Activated B cell treated with CpG ODN at 0.5 μM for 24 hours (primary cell): ENCODE measurements around the gene CD28. TPM values are rescaled to one million over a fixed set of nuclear protein-coding genes. Genes with fewer than 3 reads are reported as not detected.

Experiments used
- ATAC-seq: fragments of 200-7000 bp; cut with Tn5 transposase; one replicate; pipeline ENCODE4 v1.10.0; 2021; ENCODE audit warnings: low read depth, mild to moderate bottlenecking, moderate library complexity
- CTCF ChIA-PET: fragments of 350-600 bp; sonication (Branson Sonifier 250); formaldehyde crosslinking; loops from one replicate; lab custom pipeline; 2021; ENCODE audit warnings: antibody characterized with exemption; lab: Charles Lee
- POLR2A ChIA-PET: fragments of 350-600 bp; sonication (Branson Sonifier 250); formaldehyde crosslinking; loops from one replicate; lab custom pipeline; 2021; ENCODE audit warnings: antibody characterized with exemption; lab: Charles Lee
- DNase-seq: peaks from one replicate; pipeline ENCODE4 v3.0.0; 2022
- H3K27ac Mint-ChIP-seq: one replicate; pipeline ENCODE4 v1.8.0; 2020; ENCODE audit warnings: mixed read lengths
- H3K27me3 Mint-ChIP-seq: one replicate; pipeline ENCODE4 v1.8.0; 2021; ENCODE audit warnings: mixed read lengths
- H3K36me3 Mint-ChIP-seq: one replicate; pipeline ENCODE4 v1.8.0; 2021; ENCODE audit warnings: low read depth, mixed read lengths
- H3K4me1 Mint-ChIP-seq: one replicate; pipeline ENCODE4 v1.8.0; 2021; ENCODE audit warnings: mixed read lengths
- H3K4me3 Mint-ChIP-seq: one replicate; pipeline ENCODE4 v1.8.0; 2020; ENCODE audit warnings: mild to moderate bottlenecking, mixed read lengths
- H3K9me3 Mint-ChIP-seq: one replicate; pipeline ENCODE4 v1.8.0; 2020; ENCODE audit warnings: mixed read lengths
- CTCF ChIP-seq: fragments of 200-600 bp; IDR thresholded peaks from one replicate; pipeline ENCODE4 v1.8.0; 2022; ENCODE audit warnings: antibody characterized with exemption, mild to moderate bottlenecking
- intact Hi-C: fragments of 100-400 bp; cut with micrococcal nuclease; formaldehyde crosslinking; loops from one replicate; pipeline ENCODE4 v1.15.1; 2024
- total RNA-seq: library from RNA; stranded (reverse); gene quantifications from 2 replicates; pipeline ENCODE4 v1.2.3, GENCODE V29; 2022

The CD28 gene
- total RNA-seq, 1 donor from 2014 or later, result not detected

- no peak overlapping the region for H3K27ac Mint-ChIP-seq
- H3K4me3 Mint-ChIP-seq, result no peak overlapping the region
- ATAC-seq, result no peak
- POLR2A ChIA-PET, result no interaction called here
- CTCF ChIA-PET, result no interaction called here
- H3K9me3 Mint-ChIP-seq, result no peaks in the 10 kb centered on the region
- no peak for DNase-seq
- H3K36me3 Mint-ChIP-seq, result no peaks in the 10 kb centered on the region
- no peaks in the 10 kb centered on the region for H3K4me1 Mint-ChIP-seq
- no peak for TF ChIP-seq CTCF
- peaks cover 6% of the 10 kb centered on the region for H3K27me3 Mint-ChIP-seq
- intact Hi-C loops, result no loop called here
These were observed 37.1 kb downstream of the CD28 start for GRCh38 chr2:203743441-203743981.

- TF ChIP-seq CTCF, result no peak
- ChIA-PET CTCF (no interaction called here), POLR2A (no interaction called here)
- H3K27me3 Mint-ChIP-seq, result peaks cover 8% of the 10 kb centered on the region
- no peak overlapping the region for H3K4me3 Mint-ChIP-seq
- no peaks in the 10 kb centered on the region for H3K4me1 Mint-ChIP-seq
- intact Hi-C loops, result no loop called here
- no peaks in the 10 kb centered on the region for H3K9me3 Mint-ChIP-seq
- H3K27ac Mint-ChIP-seq, result no peak overlapping the region
- ATAC-seq, result no peak
- no peak for DNase-seq
- no peaks in the 10 kb centered on the region for H3K36me3 Mint-ChIP-seq
These were observed 37.7 kb downstream of the CD28 start for GRCh38 chr2:203744091-203744490.

- Mint-ChIP-seq H3K27ac (no peak overlapping the region), H3K4me3 (no peak overlapping the region), H3K9me3 (no peaks in the 10 kb centered on the region), H3K27me3 (peaks cover 10% of the 10 kb centered on the region), H3K36me3 (no peaks in the 10 kb centered on the region), H3K4me1 (no peaks in the 10 kb centered on the region)
- ATAC-seq (no peak), DNase-seq (no peak)
- no peak for TF ChIP-seq CTCF
- CTCF ChIA-PET, result no interaction called here
- intact Hi-C loops, result no loop called here
- POLR2A ChIA-PET, result no interaction called here
These were observed 38.8 kb downstream of the CD28 start for GRCh38 chr2:203745267-203745666.

- Mint-ChIP-seq H3K36me3 (no peaks in the 10 kb centered on the region), H3K9me3 (no peaks in the 10 kb centered on the region), H3K27ac (no peak overlapping the region), H3K4me3 (no peak overlapping the region), H3K4me1 (no peaks in the 10 kb centered on the region), H3K27me3 (peaks cover 8% of the 10 kb centered on the region)
- DNase-seq (no peak), ATAC-seq (no peak)
- CTCF ChIA-PET, result no interaction called here
- intact Hi-C loops, result no loop called here
- no peak for TF ChIP-seq CTCF
- POLR2A ChIA-PET, result no interaction called here
These were observed 42.1 kb downstream of the CD28 start for GRCh38 chr2:203748331-203749126.

GRCh38 chr2:203750346-203751068 is 44.1 kb downstream of the CD28 start:
- no peak for DNase-seq
- H3K36me3 Mint-ChIP-seq, result no peaks in the 10 kb centered on the region
- ATAC-seq, result no peak
- TF ChIP-seq CTCF, result no peak
- H3K4me1 Mint-ChIP-seq, result no peaks in the 10 kb centered on the region
- intact Hi-C loops, result no loop called here
- H3K27me3 Mint-ChIP-seq, result peaks cover 8% of the 10 kb centered on the region
- no peak overlapping the region for H3K27ac Mint-ChIP-seq
- POLR2A ChIA-PET, result no interaction called here
- H3K9me3 Mint-ChIP-seq, result peaks cover 6% of the 10 kb centered on the region
- no peak overlapping the region for H3K4me3 Mint-ChIP-seq
- CTCF ChIA-PET, result no interaction called here
